Activated T-cell treated with anti-CD3 and anti-CD28 coated beads for 24 hours (primary cell): ENCODE measurements around the gene BCAS1.
"Not testable (repeated sequence)": the region's sequence is repeated elsewhere in the genome, so short reads cannot be mapped to it uniquely, and the experiment has no call there.

Experiments used
- DNase-seq: peaks from one replicate; pipeline ENCODE4 v3.0.0-alpha.2; 2020; ENCODE audit warnings: low read depth

BCAS1 gene

GRCh38 chr20:53984356-53985149 is 85.8 kb downstream of the BCAS1 start:
- no peak for DNase-seq

DNA sequence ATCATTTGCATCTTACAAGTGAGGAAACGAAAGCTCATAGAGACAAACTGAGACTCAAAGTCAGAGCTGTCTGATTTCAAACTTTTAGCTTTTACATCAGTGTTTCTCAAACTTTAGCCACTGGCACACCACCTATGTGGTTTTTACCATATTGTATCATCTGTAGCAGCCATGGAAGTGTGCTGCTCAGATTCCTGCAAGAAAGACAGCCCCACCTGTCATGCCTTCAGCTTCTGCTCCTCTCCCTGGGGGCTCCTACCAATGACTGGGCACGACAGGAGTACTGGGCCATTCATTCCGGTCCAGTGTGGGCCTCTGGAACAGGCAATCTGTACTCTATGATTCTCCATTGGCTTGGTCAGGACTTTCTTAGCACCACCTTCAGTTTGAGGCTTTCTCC is 87.0 kb downstream of the BCAS1 start:
- no peak for DNase-seq

- DNase-seq, result no peak
Measured at GRCh38 chr20:53982624-53983023, 87.8 kb downstream of the BCAS1 start.

DNA sequence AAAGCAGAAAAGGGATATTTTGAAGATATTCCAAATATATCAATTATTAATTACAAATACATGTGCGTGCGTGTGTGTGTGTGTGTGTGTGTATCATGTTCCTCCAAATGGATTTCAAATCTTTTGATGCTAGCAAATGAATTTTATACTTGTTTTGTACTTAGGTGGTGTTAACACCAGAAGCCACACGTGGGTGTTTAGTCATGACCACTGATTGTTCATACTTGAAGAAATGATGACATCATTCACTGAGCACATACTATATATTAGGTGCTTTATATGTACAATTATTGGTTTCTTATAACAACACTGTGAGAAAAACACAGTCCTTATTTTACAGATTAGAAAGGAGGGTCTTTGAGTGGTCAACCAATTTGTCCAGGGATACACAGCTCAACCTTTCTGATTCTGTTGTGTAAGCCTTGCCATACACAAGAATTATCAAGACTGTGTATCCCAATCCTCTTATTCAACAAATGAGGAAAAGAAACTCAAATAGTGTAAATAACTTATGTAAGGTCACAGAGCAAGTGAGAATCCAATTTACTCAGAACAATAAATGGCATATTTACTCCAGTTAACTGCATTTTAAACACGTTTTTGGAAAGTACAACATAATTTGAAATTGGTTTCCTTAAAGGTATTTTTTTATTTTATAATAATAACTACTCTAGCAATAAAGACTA is 88.5 kb downstream of the BCAS1 start:
- no peak for DNase-seq

DNA sequence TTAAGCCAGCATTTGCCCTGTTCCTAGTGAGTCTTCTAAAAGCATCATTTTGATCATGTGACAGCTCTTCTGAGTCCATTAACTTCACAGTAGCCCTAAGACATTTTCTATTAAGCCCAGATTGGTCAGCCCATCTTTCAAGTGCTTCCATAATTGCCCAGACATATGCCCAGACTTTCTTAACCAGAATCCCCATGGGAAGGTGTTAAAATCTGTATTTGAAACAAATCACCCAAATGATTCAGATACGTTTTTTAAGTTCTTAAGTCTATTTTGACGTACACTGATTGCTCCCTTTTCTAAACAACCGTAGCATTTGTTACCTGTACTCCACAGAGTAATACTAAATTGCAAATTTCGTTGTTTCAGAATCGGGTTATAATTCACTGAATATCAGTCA is 89.3 kb downstream of the BCAS1 start:
- no peak for DNase-seq

GRCh38 chr20:53980031-53980465 is 90.3 kb downstream of the BCAS1 start:
- DNase-seq, result no peak

DNA sequence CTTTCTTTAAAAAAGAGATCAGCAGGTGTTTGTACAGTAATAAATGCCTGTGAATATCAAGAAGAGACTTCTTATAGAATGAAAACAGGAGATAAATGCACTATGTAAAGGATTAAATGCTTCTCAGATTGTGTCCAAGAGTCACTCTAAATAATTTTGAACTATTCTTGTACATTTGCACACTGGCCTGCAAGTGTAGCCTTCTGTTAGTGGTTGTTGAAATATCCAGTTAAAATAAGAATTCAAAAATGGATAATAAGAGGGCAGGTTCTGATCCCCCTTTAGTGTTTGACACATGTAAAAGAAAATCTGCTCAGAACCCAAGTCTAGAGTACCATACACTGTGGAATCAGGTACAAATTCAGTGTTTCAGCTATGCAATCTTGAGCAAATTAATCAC is 91.9 kb downstream of the BCAS1 start:
- DNase-seq, result no peak

DNA sequence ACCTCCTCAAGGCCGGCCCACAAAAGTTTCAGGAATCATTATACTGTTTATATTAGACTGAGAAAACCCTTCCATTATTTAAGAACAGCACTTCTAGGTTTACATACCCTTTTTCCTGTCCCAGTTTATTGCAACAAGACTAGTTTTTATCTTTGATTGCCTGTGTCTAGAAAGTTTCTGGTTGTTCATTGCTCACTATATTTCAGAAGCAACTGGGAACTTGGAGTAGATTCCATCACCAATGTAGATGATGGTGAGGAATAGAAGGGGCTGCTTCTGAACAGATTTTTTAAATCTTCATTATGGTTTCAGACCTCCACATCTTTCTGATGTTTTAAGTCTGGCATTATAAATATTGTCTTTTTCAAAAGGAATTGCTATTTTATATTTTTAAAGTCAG is 93.0 kb downstream of the BCAS1 start:
- DNase-seq, result no peak

GRCh38 chr20:53975761-53976160 is 94.6 kb downstream of the BCAS1 start:
- no peak for DNase-seq

DNA sequence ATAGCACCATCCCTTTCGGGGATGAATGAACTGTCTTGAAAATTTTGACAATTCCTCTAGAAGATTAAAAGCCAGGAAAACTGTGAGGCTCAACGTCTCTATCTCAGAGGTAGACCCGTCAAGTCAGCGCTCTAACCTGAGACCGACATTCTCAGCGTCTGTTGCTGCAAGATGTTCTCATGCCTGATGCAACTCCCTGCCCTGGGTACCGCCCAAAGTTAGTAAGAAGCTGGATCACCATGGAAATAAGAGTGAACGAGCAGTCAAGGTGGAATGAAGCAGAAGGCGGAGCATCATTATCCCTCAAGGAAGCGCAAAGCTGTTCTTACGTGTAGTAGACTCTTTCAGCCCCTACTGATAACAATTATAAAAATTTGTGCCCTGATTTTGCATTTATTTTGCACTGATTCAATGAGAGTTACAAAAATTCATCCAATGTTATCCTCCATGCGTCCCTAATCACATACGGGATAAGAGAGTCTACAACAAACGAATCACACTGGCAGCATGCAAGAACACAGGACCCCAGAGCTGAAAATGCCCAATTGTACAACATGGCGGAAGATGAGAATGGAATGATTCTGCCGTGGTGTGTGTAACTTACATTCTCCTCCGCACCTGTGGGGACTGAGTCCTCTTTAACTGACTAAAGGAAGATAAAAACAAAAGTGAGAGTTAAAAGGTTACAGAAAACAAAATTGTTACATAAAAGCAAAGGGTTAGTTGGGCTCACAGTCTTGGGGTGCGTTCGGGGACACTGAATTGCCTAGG is 95.4 kb downstream of the BCAS1 start:
- DNase-seq, result no peak

DNA sequence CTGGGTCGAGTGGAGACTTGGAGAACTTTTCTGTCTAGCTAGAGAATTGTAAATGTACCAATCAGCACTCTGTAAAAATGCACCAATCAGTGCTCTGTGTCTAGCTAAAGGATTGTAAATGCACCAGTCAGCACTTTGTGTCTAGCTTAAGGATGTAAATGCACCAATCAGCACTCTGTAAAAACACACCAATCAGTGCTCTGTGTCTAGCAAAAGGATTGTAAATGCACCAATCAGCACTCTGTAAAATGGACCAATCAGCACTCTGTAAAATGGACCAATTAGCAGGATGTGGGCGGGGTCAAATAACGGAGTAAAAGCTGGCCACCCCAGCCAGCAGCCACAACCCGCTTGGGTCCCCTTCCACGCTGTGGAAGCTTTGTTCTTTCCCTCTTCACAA is 96.5 kb downstream of the BCAS1 start:
- DNase-seq, result not testable (repeated sequence)

- no peak for DNase-seq
Measured at GRCh38 chr20:53972179-53972578, 98.2 kb downstream of the BCAS1 start.

GRCh38 chr20:53971096-53971683 is 99.2 kb downstream of the BCAS1 start:
- DNase-seq, result no peak

DNA sequence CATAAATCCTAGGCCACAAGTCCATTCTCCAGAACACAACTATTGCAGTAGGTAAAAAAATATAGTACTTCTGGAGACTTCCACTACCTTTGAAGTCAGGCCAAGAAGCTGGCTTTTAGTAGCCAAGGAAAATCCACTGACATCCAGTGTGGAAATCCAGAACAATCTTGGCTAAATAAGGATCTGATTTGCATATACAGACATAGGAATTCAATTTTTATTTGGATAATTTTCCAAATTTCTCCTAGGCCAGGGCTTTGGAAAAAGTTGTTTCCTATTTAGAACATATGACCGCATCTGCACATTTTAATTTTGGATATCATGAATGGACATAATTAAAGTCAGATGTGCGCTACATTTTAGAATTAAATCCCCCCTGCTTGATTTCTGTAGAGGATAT is 100.2 kb downstream of the BCAS1 start:
- DNase-seq, result no peak

DNA sequence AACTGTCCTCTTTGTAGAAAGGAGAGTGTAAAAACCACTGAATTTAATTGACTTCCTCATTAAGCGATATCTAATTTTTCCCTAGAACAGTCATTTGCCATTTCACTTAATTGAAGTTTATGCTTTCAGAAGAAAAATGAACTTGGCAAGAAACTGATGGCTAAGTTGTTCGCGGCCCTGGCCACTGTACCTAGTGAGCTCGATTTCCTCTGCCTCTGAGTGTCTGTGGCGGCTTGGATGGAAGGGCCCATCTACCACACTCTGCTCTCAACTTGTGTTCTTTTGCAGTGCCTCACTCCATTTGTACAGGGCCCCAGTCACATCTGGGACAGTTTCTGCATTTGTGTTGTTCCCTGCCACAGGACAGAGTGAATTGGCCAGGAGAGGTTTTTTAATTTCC is 102.9 kb downstream of the BCAS1 start:
- no peak for DNase-seq

- DNase-seq, result no peak
Measured at GRCh38 chr20:53966774-53967398, 103.5 kb downstream of the BCAS1 start.

- DNase-seq, result no peak
Measured at GRCh38 chr20:53964501-53965253, 105.7 kb downstream of the BCAS1 start.

DNA sequence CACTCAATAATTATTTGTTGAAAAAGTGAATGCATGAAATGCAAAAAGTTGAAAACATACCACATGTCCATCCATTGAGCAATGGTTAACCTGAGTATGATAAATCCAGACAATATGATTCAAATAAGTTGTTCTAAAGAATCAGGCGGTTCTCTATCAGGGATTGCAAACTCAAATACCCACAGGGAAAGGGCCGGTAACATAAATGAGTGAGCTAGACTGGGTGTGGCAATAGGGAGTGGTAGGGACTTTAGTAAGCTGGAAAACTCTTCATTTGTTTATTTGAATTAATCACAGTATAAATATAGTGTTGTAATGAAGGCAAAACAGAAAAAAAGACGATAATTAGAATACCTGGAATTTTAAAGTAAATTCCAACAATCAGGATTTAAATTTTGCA is 106.3 kb downstream of the BCAS1 start:
- no peak for DNase-seq

DNA sequence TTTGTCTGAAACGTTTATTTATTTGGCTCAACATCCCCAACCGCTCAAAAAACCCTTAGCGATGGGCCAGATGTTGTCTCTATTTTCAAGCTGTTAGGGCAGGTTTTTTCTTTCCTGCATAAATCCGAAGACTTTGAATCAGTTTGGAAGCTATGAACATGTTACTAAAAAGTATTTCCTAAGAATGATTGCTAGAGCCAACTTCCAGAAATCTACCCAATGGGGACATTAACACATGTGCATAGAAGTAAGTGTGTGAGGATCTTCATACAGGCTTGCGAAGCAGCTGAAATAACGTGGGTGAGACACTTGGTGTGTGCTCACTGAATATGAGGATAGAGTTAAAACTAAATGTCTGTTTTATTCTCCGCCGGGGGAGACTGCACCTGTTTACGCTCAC is 106.8 kb downstream of the BCAS1 start:
- DNase-seq, result no peak

DNA sequence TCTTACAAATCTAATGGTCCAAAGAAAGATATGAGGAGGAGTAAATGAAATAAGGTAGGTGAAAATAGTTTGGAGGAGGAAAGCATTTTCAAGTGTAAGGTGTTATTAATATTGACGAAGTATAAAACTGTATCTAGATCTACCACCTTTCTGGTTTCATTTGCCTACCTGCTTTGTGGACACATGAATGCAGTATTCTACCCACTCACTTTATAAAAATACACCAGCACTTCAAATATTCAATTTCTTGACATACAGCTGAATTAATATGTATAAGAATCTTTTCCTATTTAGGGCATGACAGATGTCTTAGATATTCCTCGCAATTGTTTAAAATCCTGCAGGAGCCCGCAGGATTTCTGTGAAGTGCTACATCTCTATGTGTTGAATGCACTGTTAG is 108.0 kb downstream of the BCAS1 start:
- no peak for DNase-seq

DNA sequence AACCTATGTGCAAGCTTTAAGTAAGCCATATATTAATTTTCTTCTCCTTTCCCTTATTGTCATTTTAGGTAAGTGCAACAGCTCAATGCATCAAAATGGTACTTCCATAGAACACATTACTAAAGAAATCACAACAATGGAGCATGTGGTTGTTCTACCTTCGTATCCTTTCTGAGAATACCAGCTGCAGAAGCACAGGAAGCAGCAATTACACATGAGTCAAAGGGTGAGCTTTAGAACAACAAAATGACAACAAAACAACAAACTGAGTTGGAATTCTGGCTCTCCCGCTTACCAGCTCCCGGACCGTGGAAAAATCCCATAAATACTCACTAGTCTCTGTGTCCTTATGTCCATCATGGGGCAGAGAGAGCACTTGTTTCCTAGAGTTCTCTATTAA is 108.9 kb downstream of the BCAS1 start:
- no peak for DNase-seq
